Muscle of leg (tissue), 11 donors: Measurements from ENCODE around the gene CAND2. TPM values are rescaled to one million over a fixed set of nuclear protein-coding genes. Genes with fewer than 3 reads are reported as not detected.

Source experiments
- DNase-seq: peaks from one replicate; pipeline ENCODE4 v3.0.0; 2013
- H3K27ac ChIP-seq: one replicate; pipeline ENCODE4 v1.5.1; 2013; ENCODE audit warnings: mild to moderate bottlenecking, low read length, control low read depth
- H3K27me3 ChIP-seq: one replicate; pipeline ENCODE4 v1.6.1; 2013; ENCODE audit warnings: low read length; ENCODE audit not compliant: control insufficient read depth, insufficient read depth
- H3K36me3 ChIP-seq: one replicate; pipeline ENCODE4 v1.6.1; 2013; ENCODE audit warnings: low read length; ENCODE audit not compliant: control insufficient read depth, insufficient read depth
- H3K4me1 ChIP-seq: one replicate; pipeline ENCODE4 v1.6.1; 2013; ENCODE audit warnings: low read length; ENCODE audit not compliant: control insufficient read depth, insufficient read depth
- H3K4me3 ChIP-seq: one replicate; pipeline ENCODE4 v1.5.1; 2013; ENCODE audit warnings: low read length, control low read depth
- H3K9me3 ChIP-seq: replicated peaks from 2 replicates; pipeline ENCODE4 v1.6.1; 2013; ENCODE audit warnings: low read depth, low read length; ENCODE audit not compliant: control insufficient read depth
- WGBS: methylation state at CpG from one replicate; pipeline ENCODE4 v1.1.5; 2013; ENCODE audit warnings: missing lambda C conversion rate; ENCODE audit not compliant: insufficient coverage; 5-methylcytosine and 5-hydroxymethylcytosine counted together
- polyA plus RNA-seq, 8 donors: library from polyadenylated mRNA; unstranded; fragments of 120-200 nt; gene quantifications; one replicate each; pipeline versions ENCODE4 v1.2.1 to v1.2.3, GENCODE V29; 2013; ENCODE audit warnings: inconsistent platforms in 1 of 8, low replicate concordance in 1 of 8; ENCODE audit not compliant: insufficient read length in 8 of 8, insufficient read depth in 1 of 8
- total RNA-seq: library from RNA; stranded (reverse); fragments of 120-200 nt; gene quantifications from one replicate; pipeline ENCODE4 v1.2.4, GENCODE V29; 2013

Gene CAND2
- total and polyA plus RNA-seq, 9 donors = 27.2 to 46.4 (median 35.2) TPM

DNA sequence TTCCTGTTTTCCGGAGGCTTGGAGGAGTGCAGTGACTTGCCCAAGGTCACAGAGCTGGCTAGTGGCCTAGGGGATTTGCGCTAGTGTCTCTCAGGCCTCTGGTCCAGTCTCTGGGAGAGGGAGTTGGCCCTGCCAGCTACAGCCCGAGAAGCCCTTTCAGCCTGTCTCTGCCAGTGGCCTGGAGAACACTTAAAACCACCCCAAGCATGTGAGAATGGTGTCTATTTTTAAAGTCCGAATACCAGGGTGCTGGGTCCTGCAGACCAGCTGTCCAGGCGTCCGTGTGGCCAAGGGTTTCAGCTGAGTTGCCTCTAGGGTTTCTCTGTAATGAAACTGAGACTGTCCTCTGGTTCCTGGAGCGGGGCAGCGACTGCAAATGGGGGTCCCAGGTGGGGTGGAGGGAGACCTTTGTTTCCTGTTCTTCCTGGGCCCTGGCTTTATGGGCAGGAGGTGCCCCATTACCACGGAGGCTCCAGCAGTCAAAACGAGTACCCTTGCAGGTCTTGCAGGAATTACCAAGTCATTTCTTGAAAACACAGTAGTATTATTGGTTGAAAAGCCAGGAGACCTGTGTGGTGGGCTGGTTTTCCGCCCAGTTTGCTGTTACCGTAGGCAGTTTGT lies 2.2 kb downstream of the CAND2 start:
- Histone ChIP-seq H3K9me3 (no peaks in the 10 kb centered on the region), H3K4me3 (peak overlapping the region; percentile 86), H3K4me1 (peaks cover 32% of the 10 kb centered on the region), H3K27me3 (peaks cover 2% of the 10 kb centered on the region), H3K27ac (peak overlapping the region; percentile 94), H3K36me3 (peaks cover 9% of the 10 kb centered on the region)
- DNase-seq = peak; percentile 74
- 46% methylated on average over 8 of the region's 12 CpGs for WGBS

DNA sequence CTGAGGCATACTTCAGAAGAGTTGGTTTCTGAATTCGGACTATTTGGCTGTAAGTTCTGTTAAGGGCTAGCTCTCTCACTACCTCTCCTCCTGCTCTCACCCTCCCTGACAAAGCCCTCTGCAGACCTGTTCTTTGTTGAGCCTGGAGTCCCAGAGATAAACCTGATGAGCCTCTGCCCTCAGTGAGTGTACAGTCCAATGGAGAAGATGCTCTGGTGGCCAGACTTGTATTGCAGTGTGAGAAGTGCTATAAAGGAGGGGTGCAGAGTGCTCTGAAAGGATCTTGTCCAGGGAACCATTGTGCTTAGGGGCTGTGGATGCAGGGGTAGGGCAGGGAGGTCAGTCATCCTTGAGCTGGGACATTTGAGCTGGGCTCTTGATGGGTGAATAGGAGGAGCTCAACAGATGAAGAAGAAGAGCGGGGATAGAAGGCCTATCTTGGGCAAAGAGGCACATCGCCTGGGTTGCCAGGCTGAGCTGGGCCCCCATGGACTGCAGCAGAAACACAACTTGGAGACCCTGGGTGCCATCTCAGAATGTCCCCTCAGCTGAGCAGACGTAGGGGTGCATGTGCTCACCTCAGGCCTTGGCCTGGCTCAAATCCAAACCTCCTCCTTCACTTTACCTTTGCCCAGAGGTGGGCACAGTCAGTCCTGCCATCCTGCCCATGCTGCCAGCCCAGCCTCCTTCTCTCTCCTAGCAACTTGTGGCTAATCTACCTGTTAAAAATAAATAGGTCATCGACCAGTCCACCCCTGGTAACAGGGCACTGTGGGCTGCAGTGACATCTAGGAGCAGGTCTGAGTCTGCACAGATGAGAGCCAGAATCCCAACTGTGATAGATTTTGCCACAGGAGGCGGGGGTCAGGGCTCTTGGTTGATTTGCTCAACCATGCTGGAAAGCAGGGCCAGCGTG lies 3.3 kb downstream of the CAND2 start:
- peaks cover 2% of the 10 kb centered on the region for H3K27me3 ChIP-seq
- peak overlapping the region; percentile 85 for H3K27ac ChIP-seq
- H3K36me3 ChIP-seq = peaks cover 16% of the 10 kb centered on the region
- peaks cover 32% of the 10 kb centered on the region for H3K4me1 ChIP-seq
- no peak overlapping the region for H3K4me3 ChIP-seq
- 81% methylated on average over 6 of the region's 7 CpGs for WGBS
- DNase-seq = no peak
- H3K9me3 ChIP-seq = no peaks in the 10 kb centered on the region

DNA sequence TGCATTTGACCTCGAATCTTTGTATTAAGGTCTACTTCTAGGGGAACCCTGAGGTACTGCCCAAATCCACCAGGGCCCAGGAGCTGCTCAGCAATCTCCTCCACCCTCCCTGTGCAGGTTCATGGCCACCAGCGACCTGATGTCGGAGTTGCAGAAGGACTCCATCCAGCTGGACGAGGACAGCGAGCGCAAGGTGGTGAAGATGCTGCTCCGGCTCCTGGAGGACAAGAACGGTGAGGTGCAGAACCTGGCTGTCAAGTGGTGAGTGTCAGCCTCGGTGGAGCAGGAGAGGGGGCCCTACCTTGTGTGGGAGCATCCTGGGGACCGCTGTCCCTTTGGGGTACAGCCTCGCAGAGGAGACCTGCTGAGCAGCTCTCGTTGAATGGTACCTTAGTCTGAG lies 6.9 kb downstream of the CAND2 start:
- H3K9me3 ChIP-seq = no peaks in the 10 kb centered on the region
- DNase-seq = no peak
- peaks cover 23% of the 10 kb centered on the region for H3K4me1 ChIP-seq
- H3K36me3 ChIP-seq = peaks cover 46% of the 10 kb centered on the region
- H3K4me3 ChIP-seq = no peak overlapping the region
- H3K27me3 ChIP-seq = no peaks in the 10 kb centered on the region
- no peak overlapping the region for H3K27ac ChIP-seq
- 95% methylated on average over 11 of the region's 12 CpGs for WGBS

DNA sequence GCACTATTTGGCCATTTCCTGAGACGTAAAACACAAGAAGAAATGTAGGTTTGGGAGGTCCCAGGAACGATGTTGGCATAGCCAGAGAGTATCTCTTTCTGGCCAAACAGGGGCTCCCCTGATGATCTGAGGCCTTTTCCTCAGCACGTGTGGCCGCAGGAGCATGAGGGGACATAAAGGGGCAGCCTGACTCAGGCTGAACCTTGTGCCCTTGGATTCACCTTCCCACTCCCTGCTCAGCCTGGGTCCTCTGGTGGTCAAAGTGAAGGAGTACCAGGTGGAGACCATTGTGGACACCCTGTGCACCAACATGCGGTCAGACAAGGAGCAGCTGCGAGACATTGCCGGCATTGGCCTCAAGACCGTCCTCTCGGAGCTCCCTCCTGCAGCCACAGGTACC lies 10.6 kb downstream of the CAND2 start:
- peaks cover 29% of the 10 kb centered on the region for H3K4me1 ChIP-seq
- no peak overlapping the region for H3K27ac ChIP-seq
- DNase-seq = no peak
- no peak overlapping the region for H3K4me3 ChIP-seq
- 100% methylated on average over 4 of the region's 9 CpGs for WGBS
- peaks cover 56% of the 10 kb centered on the region for H3K36me3 ChIP-seq
- no peaks in the 10 kb centered on the region for H3K9me3 ChIP-seq
- H3K27me3 ChIP-seq = no peaks in the 10 kb centered on the region

DNA sequence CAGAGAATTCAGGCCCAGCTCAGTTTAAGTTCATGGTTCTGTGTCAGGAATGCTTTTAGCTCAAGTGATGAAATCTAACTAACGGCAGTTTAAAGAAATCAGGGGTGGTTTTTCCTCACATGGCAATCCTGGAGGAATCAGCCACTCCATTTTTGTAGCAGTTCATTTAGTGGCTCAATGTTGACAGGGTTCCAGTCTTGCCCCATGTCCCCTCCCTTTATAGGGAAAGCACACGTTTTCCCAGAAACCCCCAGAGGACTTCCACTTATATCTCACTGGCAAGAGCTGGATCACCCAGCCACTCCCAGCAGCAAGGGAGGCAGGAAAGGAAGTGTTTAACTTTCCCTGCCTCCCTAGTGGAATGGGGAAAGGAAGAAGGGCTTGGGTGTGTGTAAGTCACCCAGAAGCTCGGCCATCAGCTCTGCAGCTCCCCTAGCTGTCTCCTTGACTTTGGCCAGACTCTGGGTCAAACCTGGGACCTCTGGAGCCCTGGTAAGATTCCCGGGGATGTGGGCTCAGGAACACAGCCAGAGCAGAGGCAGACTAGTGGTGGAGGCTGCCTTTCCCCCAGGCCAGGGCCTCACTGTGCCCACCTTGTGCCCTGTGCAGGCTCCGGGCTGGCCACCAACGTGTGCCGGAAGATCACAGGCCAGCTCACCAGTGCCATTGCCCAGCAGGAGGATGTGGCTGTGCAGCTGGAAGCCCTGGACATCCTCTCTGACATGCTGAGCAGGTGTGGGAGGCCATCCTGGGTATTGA lies 11.3 kb downstream of the CAND2 start:
- Histone ChIP-seq H3K4me3 (no peak overlapping the region), H3K27me3 (no peaks in the 10 kb centered on the region), H3K4me1 (peaks cover 29% of the 10 kb centered on the region), H3K36me3 (peaks cover 56% of the 10 kb centered on the region), H3K9me3 (no peaks in the 10 kb centered on the region), H3K27ac (no peak overlapping the region)
- DNase-seq = no peak
- WGBS = 81% methylated on average over 5 of the region's 7 CpGs

DNA sequence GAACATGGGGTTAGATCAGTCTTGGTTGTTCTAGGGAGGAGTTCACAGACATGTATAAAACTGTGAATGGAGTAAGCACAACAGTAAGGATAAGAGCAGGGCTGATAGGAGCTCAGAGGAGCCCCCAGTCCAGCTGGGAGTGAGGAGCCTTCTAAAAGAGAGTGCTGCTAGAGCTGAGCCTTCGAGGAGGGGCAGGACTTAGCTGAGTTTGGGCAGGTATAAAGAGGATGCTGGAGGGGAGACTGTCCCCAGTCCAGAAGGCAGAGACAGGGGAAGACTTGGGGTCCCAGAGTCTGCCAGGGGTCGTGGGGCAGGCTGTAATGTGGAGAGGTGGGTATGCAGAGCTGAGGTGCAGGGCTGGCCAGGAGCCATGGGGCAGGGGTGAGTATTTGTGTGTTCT lies 12.1 kb downstream of the CAND2 start:
- peaks cover 29% of the 10 kb centered on the region for H3K4me1 ChIP-seq
- H3K4me3 ChIP-seq = no peak overlapping the region
- H3K36me3 ChIP-seq = peaks cover 59% of the 10 kb centered on the region
- H3K9me3 ChIP-seq = no peaks in the 10 kb centered on the region
- 81% methylated on average over 2 of the region's 2 CpGs for WGBS
- DNase-seq = no peak
- H3K27me3 ChIP-seq = no peaks in the 10 kb centered on the region
- H3K27ac ChIP-seq = no peak overlapping the region

DNA sequence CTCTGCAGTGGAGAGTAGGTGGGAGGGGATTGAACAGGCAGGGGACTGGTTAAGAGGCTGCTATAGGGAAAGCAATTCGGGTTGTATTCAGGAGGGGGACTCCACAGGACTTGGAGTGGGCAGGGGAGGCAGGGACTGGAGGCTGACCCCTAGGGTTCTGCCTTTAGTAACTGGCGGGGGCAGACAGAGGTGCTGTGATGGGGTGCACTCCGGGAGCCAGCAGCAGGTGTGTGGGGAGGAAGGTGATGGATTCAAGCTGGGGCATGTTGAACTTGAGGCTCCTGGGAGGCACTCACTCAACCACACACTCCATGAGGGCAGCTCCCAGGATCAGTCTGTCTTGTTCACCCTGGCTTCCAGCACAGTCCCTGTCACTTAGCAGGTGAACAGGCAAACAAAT lies 12.5 kb downstream of the CAND2 start:
- no peak overlapping the region for H3K27ac ChIP-seq
- DNase-seq = no peak
- no peaks in the 10 kb centered on the region for H3K9me3 ChIP-seq
- H3K36me3 ChIP-seq = peaks cover 59% of the 10 kb centered on the region
- peaks cover 29% of the 10 kb centered on the region for H3K4me1 ChIP-seq
- WGBS = 75% methylated on average over 1 of the region's 3 CpGs
- H3K27me3 ChIP-seq = no peaks in the 10 kb centered on the region
- no peak overlapping the region for H3K4me3 ChIP-seq

DNA sequence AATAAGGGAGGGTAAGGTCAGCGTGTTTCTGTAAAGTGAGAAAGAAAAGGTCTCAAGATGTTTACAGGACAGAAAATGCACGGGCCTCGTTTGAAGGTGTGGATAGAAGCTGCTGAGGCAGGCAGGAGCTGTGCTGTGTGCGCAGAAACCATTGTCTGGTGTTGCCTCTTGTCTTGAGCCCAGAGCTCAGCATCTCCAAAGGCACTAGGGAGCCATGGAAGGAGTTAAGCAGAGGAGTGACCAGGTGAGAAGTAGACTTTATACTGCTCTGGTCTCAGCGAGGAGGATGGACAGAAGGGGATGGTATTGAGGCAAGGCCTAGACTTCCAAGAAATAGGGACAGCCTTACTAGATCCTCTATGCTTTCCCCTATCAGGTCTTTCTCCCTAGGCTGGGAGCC lies 13.0 kb downstream of the CAND2 start:
- no peak for DNase-seq
- no peaks in the 10 kb centered on the region for H3K27me3 ChIP-seq
- H3K4me3 ChIP-seq = peak overlapping the region; percentile 50
- H3K9me3 ChIP-seq = no peaks in the 10 kb centered on the region
- 86% methylated on average over 4 of the region's 5 CpGs for WGBS
- peaks cover 29% of the 10 kb centered on the region for H3K4me1 ChIP-seq
- peaks cover 63% of the 10 kb centered on the region for H3K36me3 ChIP-seq
- H3K27ac ChIP-seq = no peak overlapping the region

DNA sequence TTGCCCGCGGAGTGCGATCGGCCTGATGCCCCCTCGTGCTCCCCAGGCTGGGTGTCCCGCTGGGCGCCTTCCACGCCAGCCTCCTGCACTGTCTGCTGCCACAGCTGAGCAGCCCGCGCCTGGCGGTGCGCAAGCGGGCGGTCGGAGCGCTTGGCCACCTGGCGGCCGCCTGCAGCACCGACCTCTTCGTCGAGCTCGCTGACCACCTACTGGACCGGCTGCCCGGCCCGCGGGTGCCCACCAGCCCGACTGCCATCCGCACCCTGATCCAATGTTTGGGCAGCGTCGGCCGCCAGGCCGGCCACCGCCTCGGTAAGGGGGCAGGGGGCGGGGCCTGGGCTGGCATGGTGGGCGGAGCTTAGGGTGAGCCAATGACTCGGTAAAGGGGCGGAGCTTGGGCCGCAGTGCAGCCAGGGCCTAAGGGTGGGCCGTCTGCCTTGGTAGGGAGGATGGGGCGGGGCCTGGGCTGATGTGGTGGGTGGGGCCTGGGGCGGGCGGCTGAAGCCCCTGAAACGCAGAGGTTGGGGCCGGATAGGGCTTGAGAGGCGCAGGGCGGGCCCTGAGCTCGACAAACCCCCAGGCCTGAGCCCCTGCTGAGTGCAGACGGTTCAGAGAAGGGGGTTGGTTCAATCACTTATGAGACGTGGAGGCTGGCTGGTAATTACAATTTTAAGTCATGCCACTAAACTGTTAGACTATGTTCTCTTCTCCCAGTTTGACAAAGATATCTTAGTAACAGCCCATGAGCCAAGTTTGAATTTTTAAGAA lies 13.7 kb downstream of the CAND2 start:
- peak; percentile 97 for DNase-seq
- Histone ChIP-seq H3K27ac (peak overlapping the region; percentile 62), H3K36me3 (peaks cover 64% of the 10 kb centered on the region), H3K4me3 (peak overlapping the region; percentile 50), H3K9me3 (no peaks in the 10 kb centered on the region), H3K27me3 (no peaks in the 10 kb centered on the region), H3K4me1 (peaks cover 29% of the 10 kb centered on the region)
- WGBS = 2% methylated on average over 46 of the region's 50 CpGs
